Mammary epithelial cell (primary cell): ENCODE data around the gene FAU.

Source experiments
- CTCF ChIP-seq, 2 donors: IDR thresholded peaks in 1 of 2; conservative IDR thresholded peaks in 1 of 2; 2 replicates each; pipeline ENCODE4 v1.5.1; 2011 to 2012; ENCODE audit warnings: inconsistent platforms in 2 of 2, low read length in 2 of 2, mild to moderate bottlenecking in 2 of 2, control low read depth in 1 of 2, low read depth in 1 of 2; ENCODE audit not compliant: insufficient read depth in 1 of 2; ENCODE audit errors: extremely low read depth in 1 of 2
- EZH2 ChIP-seq: IDR thresholded peaks from 2 replicates; pipeline ENCODE4 v1.6.1; 2012; ENCODE audit warnings: low read length, inconsistent platforms, borderline replicate concordance

- TF ChIP-seq CTCF (conservative IDR thresholded peaks at IDR 0.05 in 1 of 2, IDR thresholded peaks at IDR 0.05 in 1 of 2; ENCODE audit: extremely low read depth in 1 of 2, insufficient read depth in 1 of 2, low read depth in 1 of 2, low read length in 2 of 2) = no peak
- TF ChIP-seq EZH2 = no peak
Measured at GRCh38 chr11:65147352-65148075, 25.6 kb upstream of the FAU start.
